MM.1S (cell line): ENCODE data around the gene RNF217.

Experiments used
- DNase-seq: peaks from one replicate; pipeline ENCODE4 v3.0.0-alpha.2; 2015
- H2AFZ ChIP-seq: fragments of 300-600 bp; sonication (generic); 2 replicates; pipeline ENCODE4 v1.6.0; 2016; ENCODE audit warnings: antibody characterized with exemption, low read length
- H3F3A ChIP-seq: fragments of 300-600 bp; sonication (generic); 2 replicates; pipeline ENCODE4 v1.6.1; 2016; ENCODE audit warnings: mild to moderate bottlenecking, antibody characterized with exemption, low read length, moderate library complexity, mixed read lengths; ENCODE audit not compliant: insufficient read depth
- H3K27ac ChIP-seq: fragments of 300-600 bp; sonication (generic); 2 replicates; pipeline ENCODE4 v1.5.1; 2016; ENCODE audit warnings: mild to moderate bottlenecking, low read length
- H3K27me3 ChIP-seq: fragments of 300-600 bp; sonication (generic); replicated peaks from 2 replicates; pipeline ENCODE4 v1.6.0; 2016; ENCODE audit warnings: low read length; ENCODE audit not compliant: insufficient read depth
- H3K36me3 ChIP-seq: fragments of 300-600 bp; sonication (generic); replicated peaks from 2 replicates; pipeline ENCODE4 v1.6.1; 2016; ENCODE audit warnings: mild to moderate bottlenecking, low read length, mixed read lengths; ENCODE audit not compliant: insufficient read depth
- H3K4me1 ChIP-seq: fragments of 300-600 bp; sonication (generic); 2 replicates; pipeline ENCODE4 v1.6.1; 2016; ENCODE audit warnings: low read length, mixed read lengths
- H3K4me2 ChIP-seq: fragments of 300-600 bp; sonication (generic); 2 replicates; pipeline ENCODE4 v1.6.0; 2016; ENCODE audit warnings: low read depth, low read length
- H3K4me3 ChIP-seq: fragments of 300-600 bp; sonication (generic); 2 replicates; pipeline ENCODE4 v1.5.1; 2016; ENCODE audit warnings: low read length, mixed read lengths
- H3K79me2 ChIP-seq: fragments of 300-600 bp; sonication (generic); 2 replicates; pipeline ENCODE4 v1.6.1; 2016; ENCODE audit warnings: mixed run types, low read length, mixed read lengths
- H3K9ac ChIP-seq: fragments of 300-600 bp; sonication (generic); 2 replicates; pipeline ENCODE4 v1.6.1; 2016; ENCODE audit warnings: low read length, mixed read lengths
- H3K9me2 ChIP-seq: fragments of 300-600 bp; sonication (generic); replicated peaks from 2 replicates; pipeline ENCODE4 v1.6.1; 2016; ENCODE audit warnings: mild to moderate bottlenecking, low read length, mixed read lengths; ENCODE audit not compliant: insufficient read depth
- H3K9me3 ChIP-seq: fragments of 300-600 bp; sonication (generic); replicated peaks from 2 replicates; pipeline ENCODE4 v1.6.1; 2016; ENCODE audit warnings: mild to moderate bottlenecking, low read length, mixed read lengths; ENCODE audit not compliant: insufficient read depth
- H4K20me1 ChIP-seq: fragments of 300-600 bp; sonication (generic); 2 replicates; pipeline ENCODE4 v1.6.1; 2016; ENCODE audit warnings: mild to moderate bottlenecking, low read length, moderate library complexity, mixed read lengths; ENCODE audit not compliant: insufficient read depth
- CTCF ChIP-seq: fragments of 300-600 bp; sonication (generic); IDR thresholded peaks from 2 replicates; pipeline ENCODE4 v1.5.1; 2016; ENCODE audit warnings: antibody characterized with exemption, low read length, mixed read lengths
- EZH2 ChIP-seq: fragments of 300-600 bp; sonication (generic); optimal IDR thresholded peaks from 2 replicates; pipeline ENCODE3; 2017; ENCODE audit warnings: low read depth, mild to moderate bottlenecking, antibody characterized with exemption, low read length, mixed read lengths
- EZH2phosphoT487 ChIP-seq: fragments of 300-600 bp; sonication (generic); IDR thresholded peaks from 2 replicates; pipeline ENCODE4 v1.6.1; 2018; ENCODE audit warnings: antibody characterized with exemption, low read length

RNF217 gene

DNA sequence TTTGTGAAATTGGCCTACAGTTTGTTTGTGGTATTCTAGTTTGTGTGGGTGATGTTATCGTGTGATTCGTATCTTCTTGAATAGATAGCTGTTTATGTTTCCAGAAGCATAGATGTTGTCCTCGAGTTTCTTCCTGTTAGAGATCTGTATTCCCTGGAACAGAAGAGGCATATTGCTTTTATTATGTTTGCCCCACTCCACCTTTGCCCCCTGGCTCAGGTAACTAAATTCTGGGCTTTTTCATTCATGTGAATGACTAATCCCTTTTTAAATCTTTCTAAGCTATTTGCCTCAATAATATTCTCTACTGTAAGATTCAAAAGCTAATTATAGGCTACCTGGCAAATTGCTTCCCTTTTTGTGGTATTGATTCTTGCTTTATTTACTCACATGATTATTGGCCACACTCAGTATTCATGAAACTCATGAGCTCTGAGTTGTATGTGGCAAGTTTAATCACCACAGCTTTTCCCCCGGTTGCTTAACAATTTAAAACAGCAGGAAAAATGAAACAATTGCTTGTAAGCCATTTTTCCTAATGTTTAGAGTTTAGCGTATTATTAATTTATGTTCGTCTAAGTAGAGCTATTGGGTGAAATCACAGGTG lies 12.6 kb downstream of the RNF217 start:
- Histone ChIP-seq H3K9me2 (no peaks in the 10 kb centered on the region), H3K27ac (no peak overlapping the region), H3K4me3 (no peak overlapping the region), H3K27me3 (no peaks in the 10 kb centered on the region), H3K9ac (no peak overlapping the region), H4K20me1 (no peaks in the 10 kb centered on the region), H3K36me3 (no peaks in the 10 kb centered on the region), H2AFZ (no peak overlapping the region), H3K4me2 (no peak overlapping the region), H3K4me1 (no peaks in the 10 kb centered on the region), H3F3A (no peaks in the 10 kb centered on the region), H3K79me2 (no peaks in the 10 kb centered on the region), H3K9me3 (no peaks in the 10 kb centered on the region)
- DNase-seq: no peak
- no peak for TF ChIP-seq EZH2phosphoT487
- no peak for TF ChIP-seq EZH2
- no peak for TF ChIP-seq CTCF

GRCh38 chr6:124977067-124977908 lies 15.1 kb downstream of the RNF217 start:
- Histone ChIP-seq H3K4me3 (no peak overlapping the region), H2AFZ (no peak overlapping the region), H3K9ac (no peak overlapping the region), H3K27me3 (no peaks in the 10 kb centered on the region), H3K36me3 (no peaks in the 10 kb centered on the region), H3K9me3 (no peaks in the 10 kb centered on the region), H3F3A (no peaks in the 10 kb centered on the region), H3K27ac (no peak overlapping the region), H3K4me2 (no peak overlapping the region), H3K79me2 (no peaks in the 10 kb centered on the region), H3K9me2 (no peaks in the 10 kb centered on the region), H4K20me1 (no peaks in the 10 kb centered on the region), H3K4me1 (no peaks in the 10 kb centered on the region)
- TF ChIP-seq EZH2phosphoT487: no peak
- TF ChIP-seq EZH2: no peak
- TF ChIP-seq CTCF: no peak
- DNase-seq: no peak

DNA sequence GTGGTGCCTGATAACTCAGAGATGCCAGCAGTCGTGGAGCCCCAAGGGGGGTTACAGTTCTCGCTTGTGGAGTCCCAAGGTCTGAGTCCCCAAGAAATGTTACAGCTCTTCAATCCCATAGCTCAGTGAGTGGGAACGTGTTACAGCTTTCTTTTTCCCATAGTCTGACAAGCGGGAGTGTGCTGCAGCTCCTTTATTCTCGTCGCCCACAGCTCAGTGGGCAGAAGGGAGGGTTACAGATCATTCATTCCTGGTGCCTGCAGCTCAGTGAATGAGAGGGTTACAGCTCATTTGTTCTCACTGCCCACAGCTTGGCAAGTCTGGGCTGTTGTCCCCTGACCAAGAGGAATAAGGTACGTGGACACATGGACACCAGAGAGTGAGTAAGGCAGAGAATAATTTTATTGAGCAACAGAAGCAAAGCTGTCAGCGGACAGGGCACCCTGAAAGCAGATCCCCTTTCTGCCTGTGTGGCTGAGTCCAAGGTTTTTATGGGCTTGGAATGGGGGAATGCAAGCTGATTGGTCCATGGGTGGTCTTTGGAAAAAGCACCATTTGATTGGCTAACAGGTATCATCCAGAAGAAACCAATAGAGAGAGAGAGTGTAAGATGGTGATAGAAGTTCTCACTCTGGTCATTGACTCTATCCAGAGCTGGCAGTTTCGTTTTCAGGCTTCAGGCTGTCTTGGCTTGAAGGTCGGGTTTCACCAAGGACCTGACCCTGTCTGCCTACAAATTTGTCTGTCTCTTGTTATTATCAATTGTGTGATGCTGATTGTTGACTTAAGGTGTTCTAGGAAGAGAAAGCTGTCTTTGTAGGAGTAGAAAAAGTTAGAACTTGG lies 16.4 kb downstream of the RNF217 start:
- Histone ChIP-seq H3K79me2 (no peaks in the 10 kb centered on the region), H3K4me3 (no peak overlapping the region), H4K20me1 (no peaks in the 10 kb centered on the region), H3K9me3 (no peaks in the 10 kb centered on the region), H3K27me3 (no peaks in the 10 kb centered on the region), H2AFZ (no peak overlapping the region), H3K36me3 (no peaks in the 10 kb centered on the region), H3K4me1 (no peaks in the 10 kb centered on the region), H3K9ac (no peak overlapping the region), H3F3A (no peaks in the 10 kb centered on the region), H3K4me2 (no peak overlapping the region), H3K27ac (no peak overlapping the region), H3K9me2 (no peaks in the 10 kb centered on the region)
- TF ChIP-seq EZH2phosphoT487 (no peak), CTCF (no peak), EZH2 (no peak)
- DNase-seq: no peak
